ENCODE measurements around the gene CEND1. TPM values are rescaled to one million over a fixed set of nuclear protein-coding genes. Genes with fewer than 3 reads are reported as not detected.
A peak's percentile ranks its signal among the peaks of the same experiment; 100 is the strongest.

The CEND1 gene
- total and polyA plus RNA-seq, 2 of the 4 experiments (the other 2 are of a cell fraction): 0.90 to 4.0 TPM

DNA sequence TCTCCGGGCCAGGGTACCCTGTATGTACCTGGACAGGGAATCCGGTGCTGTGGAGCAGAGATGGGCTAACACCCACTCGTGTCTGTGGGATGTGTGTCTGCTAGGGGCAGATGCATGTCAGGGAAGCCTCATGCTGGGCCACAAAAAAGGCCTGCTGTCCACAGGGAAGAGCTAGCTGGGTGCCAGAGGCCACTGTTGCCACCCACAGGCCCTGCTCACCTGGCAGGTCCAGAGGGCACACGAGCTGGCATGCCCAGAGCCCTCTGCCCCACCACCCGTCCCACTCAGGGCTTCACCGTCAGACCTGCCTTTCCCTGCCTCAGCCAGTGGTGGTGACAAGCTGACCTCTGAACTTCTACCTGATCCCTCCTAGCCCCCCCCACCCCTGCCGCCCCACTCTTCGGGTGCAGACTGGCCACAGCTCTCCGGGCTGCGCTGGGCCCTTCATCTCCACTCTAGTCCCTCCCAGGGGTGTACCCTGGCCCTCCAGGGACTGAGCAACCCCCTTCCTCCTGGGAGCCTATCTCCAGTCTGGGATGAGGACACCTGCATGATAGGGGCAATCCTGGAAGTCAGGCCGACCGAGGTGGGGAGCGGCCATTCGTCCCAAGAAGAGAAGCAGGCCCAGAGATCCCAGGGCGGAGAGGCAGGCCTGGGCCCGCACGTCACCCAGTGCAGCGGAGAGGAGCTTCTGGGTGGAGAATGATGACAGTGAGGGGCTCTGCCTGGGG lies 6.8 kb upstream of the CEND1 start:
- 0 out of 2 replicates have a peak overlapping the region, but pooled peaks have one; percentile 35 for H2BK120ac ChIP-seq (ENCODE audit: low read depth, low read length)
- CTCF ChIA-PET: interaction anchor here (2.7 kb wide), 1 partner anchor 13 kb away, joined by 10 read pairs; no protein-coding TSS in a partner anchor
- peak overlapping the region; percentile 85 for H3K4ac ChIP-seq (ENCODE audit: low read depth, low read length)
- H4K20me1 ChIP-seq (ENCODE audit: insufficient read depth, low read length): peaks cover 18% of the 10 kb centered on the region
- no TSS peak for BruUV-seq (replicated peaks)
- no peak overlapping the region for H2BK20ac ChIP-seq (ENCODE audit: low read depth, low read length)
- 26% methylated on average over 8 of the region's 18 CpGs; no CpG with 5 or more reads in 1 of the 2 experiments for WGBS, 2 experiments (ENCODE audit: extremely low coverage in 2 of 2, insufficient read length in 1 of 2)
- peak overlapping the region; percentile 95 for H2AK9ac ChIP-seq (replicated peaks; ENCODE audit: low read depth, low read length, poor library complexity)
- H2BK15ac ChIP-seq (ENCODE audit: low read depth, low read length): no peak overlapping the region
- peak overlapping the region; percentile 42 for H4K5ac ChIP-seq (ENCODE audit: low read depth, low read length)
- peak overlapping the region; percentile 61 for H3K4me3 ChIP-seq (ENCODE audit: insufficient read depth, low read depth, low read length)
- H3K9ac ChIP-seq (ENCODE audit: low read depth, low read length): peak overlapping the region; percentile 84
- H2AK5ac ChIP-seq (ENCODE audit: low read depth, low read length): peak overlapping the region; percentile 92
- H3K79me1 ChIP-seq (ENCODE audit: low read depth in 1 of 2, low read length in 2 of 2): peaks cover 0 to 25% of the 10 kb centered on the region in 2 experiments; a peak in 3 of 4 replicates
- H3K36me3 ChIP-seq (ENCODE audit: control insufficient read depth, insufficient read depth, low read length): peaks cover 36% of the 10 kb centered on the region; the same call in 1 of the 2 replicates
- peak overlapping the region; percentile 37 for H4K91ac ChIP-seq (ENCODE audit: insufficient read depth, low read depth, low read length)
- H3K14ac ChIP-seq (replicated peaks; ENCODE audit: low read depth, low read length): peak overlapping the region; percentile 86
- DNase-seq (no peak), ATAC-seq (ENCODE audit: low read depth) (no peak; the same call in 1 of the 2 replicates)
- H2BK5ac ChIP-seq (ENCODE audit: low read depth, low read length, poor library complexity, severe bottlenecking): peak overlapping the region; percentile 70
- peaks cover 10% of the 10 kb centered on the region for H3K4me1 ChIP-seq (ENCODE audit: control insufficient read depth, insufficient read depth, low read length)
- no peaks in the 10 kb centered on the region for H3K9me3 ChIP-seq (ENCODE audit: control insufficient read depth, insufficient read depth, low read length)
- H2AFZ ChIP-seq (replicated peaks; ENCODE audit: low read length, poor library complexity): peak overlapping the region; percentile 93
- POLR2A ChIA-PET (ENCODE audit: unreplicated experiment): no interaction called here
- H4K8ac ChIP-seq (ENCODE audit: low read depth in 2 of 2, low read length in 2 of 2): peak overlapping the region; percentile 20 to 88; a peak in 3 of 4 replicates
- H3K27ac ChIP-seq (ENCODE audit: insufficient read depth, low read length): peak overlapping the region; percentile 89
- intact Hi-C loops (cut with micrococcal nuclease) (loop anchor here (1.0 kb wide), 1 partner anchor 13 kb away; the partner anchor contains the start of gene RPLP2), dilution Hi-C loops (cut with HindIII; ENCODE audit: low sequenced_read_pairs, unreplicated experiment) (no loop called here), in situ Hi-C loops (cut with MboI; ENCODE audit: low sequenced_read_pairs) (no loop called here)
- H3K9me1 ChIP-seq (ENCODE audit: insufficient read depth, low read length): peaks cover 6% of the 10 kb centered on the region; the same call in 1 of the 2 replicates
- no peak overlapping the region; the same call in 1 of the 2 replicates for H3K56ac ChIP-seq (ENCODE audit: extremely low read depth, insufficient read depth, low read length)
- H3K18ac ChIP-seq (ENCODE audit: low read depth, low read length): peak overlapping the region; percentile 57
- peak overlapping the region; percentile 96 for H3K4me2 ChIP-seq (ENCODE audit: low read depth, low read length)
- no peaks in the 10 kb centered on the region for H3K27me3 ChIP-seq (ENCODE audit: control insufficient read depth, insufficient read depth, low read length)
- H3K23ac ChIP-seq (ENCODE audit: low read depth, low read length): peak overlapping the region; percentile 69
- TF ChIP-seq, protein P1, sequence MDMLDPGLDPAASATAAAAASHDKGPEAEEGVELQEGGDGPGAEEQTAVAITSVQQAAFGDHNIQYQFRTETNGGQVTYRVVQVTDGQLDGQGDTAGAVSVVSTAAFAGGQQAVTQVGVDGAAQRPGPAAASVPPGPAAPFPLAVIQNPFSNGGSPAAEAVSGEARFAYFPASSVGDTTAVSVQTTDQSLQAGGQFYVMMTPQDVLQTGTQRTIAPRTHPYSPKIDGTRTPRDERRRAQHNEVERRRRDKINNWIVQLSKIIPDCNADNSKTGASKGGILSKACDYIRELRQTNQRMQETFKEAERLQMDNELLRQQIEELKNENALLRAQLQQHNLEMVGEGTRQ (IDR thresholded peaks at IDR 0.05; ENCODE audit: low read depth, low read length): no peak
- TF ChIP-seq BHLHE40 (IDR thresholded peaks at IDR 0.05; ENCODE audit: low read depth, low read length) (no peak), CEBPB (IDR thresholded peaks at IDR 0.05; ENCODE audit: low read depth, low read length) (no peak), MAZ (IDR thresholded peaks at IDR 0.05; ENCODE audit: borderline replicate concordance, low read depth, low read length) (0 out of 2 replicates have a peak, but pooled peaks have one; percentile 2), RAD21 (IDR thresholded peaks at IDR 0.05; ENCODE audit: low read length) (no peak), SMC3 (IDR thresholded peaks at IDR 0.05; ENCODE audit: low read depth, low read length) (no peak), FOS (IDR thresholded peaks at IDR 0.05; ENCODE audit: low read depth, low read length) (no peak), MXI1 (IDR thresholded peaks at IDR 0.05; ENCODE audit: borderline replicate concordance, low read depth, low read length) (no peak), NFE2L2 (IDR thresholded peaks at IDR 0.05; ENCODE audit: low read depth, low read length) (no peak), CHD1 (IDR thresholded peaks at IDR 0.05; ENCODE audit: low read depth, low read length) (0 out of 2 replicates have a peak, but pooled peaks have one; percentile 19), RCOR1 (IDR thresholded peaks at IDR 0.05; ENCODE audit: insufficient replicate concordance, low read length) (no peak), MAFK (IDR thresholded peaks at IDR 0.05; ENCODE audit: low read depth, low read length) (no peak)
- TF ChIP-seq, protein P2, sequence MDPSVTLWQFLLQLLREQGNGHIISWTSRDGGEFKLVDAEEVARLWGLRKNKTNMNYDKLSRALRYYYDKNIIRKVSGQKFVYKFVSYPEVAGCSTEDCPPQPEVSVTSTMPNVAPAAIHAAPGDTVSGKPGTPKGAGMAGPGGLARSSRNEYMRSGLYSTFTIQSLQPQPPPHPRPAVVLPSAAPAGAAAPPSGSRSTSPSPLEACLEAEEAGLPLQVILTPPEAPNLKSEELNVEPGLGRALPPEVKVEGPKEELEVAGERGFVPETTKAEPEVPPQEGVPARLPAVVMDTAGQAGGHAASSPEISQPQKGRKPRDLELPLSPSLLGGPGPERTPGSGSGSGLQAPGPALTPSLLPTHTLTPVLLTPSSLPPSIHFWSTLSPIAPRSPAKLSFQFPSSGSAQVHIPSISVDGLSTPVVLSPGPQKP (IDR thresholded peaks at IDR 0.05; ENCODE audit: borderline replicate concordance, low read depth, low read length): no peak

Measured in IMR-90 (cell line).